Glutamatergic neuron (in vitro differentiated cells): ENCODE results near the gene MYH7B. TPM values are rescaled to one million over a fixed set of nuclear protein-coding genes. Genes with fewer than 3 reads are reported as not detected.

ENCODE experiments used
- DNase-seq: peaks from one replicate; pipeline ENCODE4 v3.0.0; 2022
- H3K27ac Mint-ChIP-seq: one replicate; pipeline ENCODE4 v1.8.0; 2020; ENCODE audit warnings: mild to moderate bottlenecking, mixed read lengths, inconsistent platforms; ENCODE audit not compliant: unreplicated experiment
- H3K27me3 Mint-ChIP-seq: one replicate; pipeline ENCODE4 v1.8.0; 2020; ENCODE audit warnings: mild to moderate bottlenecking, moderate library complexity, mixed read lengths, inconsistent platforms; ENCODE audit not compliant: unreplicated experiment
- H3K36me3 Mint-ChIP-seq: one replicate; pipeline ENCODE4 v1.8.0; 2020; ENCODE audit warnings: mild to moderate bottlenecking, mixed read lengths, inconsistent platforms; ENCODE audit not compliant: unreplicated experiment
- H3K4me1 Mint-ChIP-seq: one replicate; pipeline ENCODE4 v1.8.0; 2020; ENCODE audit warnings: mild to moderate bottlenecking, low read depth, mixed read lengths, inconsistent platforms; ENCODE audit not compliant: unreplicated experiment
- H3K4me3 Mint-ChIP-seq: one replicate; pipeline ENCODE4 v1.8.0; 2020; ENCODE audit warnings: mild to moderate bottlenecking, mixed read lengths, inconsistent platforms; ENCODE audit not compliant: unreplicated experiment
- H3K9me3 Mint-ChIP-seq: one replicate; pipeline ENCODE4 v1.8.0; 2020; ENCODE audit warnings: mild to moderate bottlenecking, moderate library complexity, mixed read lengths, inconsistent platforms; ENCODE audit not compliant: unreplicated experiment
- total RNA-seq: library from RNA; stranded (reverse); fragmentation: NEBNext Ultra II Directional; extraction: Animal tissue kit (Norgen Biotek cat#: 25700); gene quantifications from one replicate; pipeline ENCODE4 v1.2.1, GENCODE V29; 2021; ENCODE audit not compliant: unreplicated experiment
- TF ChIP-seq, protein P1 (sequence below): fragments of 200-600 bp; sonication (generic); IDR thresholded peaks from one replicate; pipeline ENCODE4 v1.5.0; 2021; ENCODE audit not compliant: partially characterized antibody, unreplicated experiment

The MYH7B gene
- total RNA-seq, 1 donor from 2014 or later = 1.5 TPM

GRCh38 chr20:34943808-34944567 lies 11.7 kb upstream of the MYH7B start:
- TF ChIP-seq, protein P1, sequence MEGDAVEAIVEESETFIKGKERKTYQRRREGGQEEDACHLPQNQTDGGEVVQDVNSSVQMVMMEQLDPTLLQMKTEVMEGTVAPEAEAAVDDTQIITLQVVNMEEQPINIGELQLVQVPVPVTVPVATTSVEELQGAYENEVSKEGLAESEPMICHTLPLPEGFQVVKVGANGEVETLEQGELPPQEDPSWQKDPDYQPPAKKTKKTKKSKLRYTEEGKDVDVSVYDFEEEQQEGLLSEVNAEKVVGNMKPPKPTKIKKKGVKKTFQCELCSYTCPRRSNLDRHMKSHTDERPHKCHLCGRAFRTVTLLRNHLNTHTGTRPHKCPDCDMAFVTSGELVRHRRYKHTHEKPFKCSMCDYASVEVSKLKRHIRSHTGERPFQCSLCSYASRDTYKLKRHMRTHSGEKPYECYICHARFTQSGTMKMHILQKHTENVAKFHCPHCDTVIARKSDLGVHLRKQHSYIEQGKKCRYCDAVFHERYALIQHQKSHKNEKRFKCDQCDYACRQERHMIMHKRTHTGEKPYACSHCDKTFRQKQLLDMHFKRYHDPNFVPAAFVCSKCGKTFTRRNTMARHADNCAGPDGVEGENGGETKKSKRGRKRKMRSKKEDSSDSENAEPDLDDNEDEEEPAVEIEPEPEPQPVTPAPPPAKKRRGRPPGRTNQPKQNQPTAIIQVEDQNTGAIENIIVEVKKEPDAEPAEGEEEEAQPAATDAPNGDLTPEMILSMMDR = no peak
- Mint-ChIP-seq H3K36me3 (no peaks in the 10 kb centered on the region), H3K9me3 (peaks cover 1% of the 10 kb centered on the region), H3K27me3 (no peaks in the 10 kb centered on the region), H3K4me3 (no peak overlapping the region), H3K4me1 (no peaks in the 10 kb centered on the region), H3K27ac (no peak overlapping the region)
- no peak for DNase-seq

DNA sequence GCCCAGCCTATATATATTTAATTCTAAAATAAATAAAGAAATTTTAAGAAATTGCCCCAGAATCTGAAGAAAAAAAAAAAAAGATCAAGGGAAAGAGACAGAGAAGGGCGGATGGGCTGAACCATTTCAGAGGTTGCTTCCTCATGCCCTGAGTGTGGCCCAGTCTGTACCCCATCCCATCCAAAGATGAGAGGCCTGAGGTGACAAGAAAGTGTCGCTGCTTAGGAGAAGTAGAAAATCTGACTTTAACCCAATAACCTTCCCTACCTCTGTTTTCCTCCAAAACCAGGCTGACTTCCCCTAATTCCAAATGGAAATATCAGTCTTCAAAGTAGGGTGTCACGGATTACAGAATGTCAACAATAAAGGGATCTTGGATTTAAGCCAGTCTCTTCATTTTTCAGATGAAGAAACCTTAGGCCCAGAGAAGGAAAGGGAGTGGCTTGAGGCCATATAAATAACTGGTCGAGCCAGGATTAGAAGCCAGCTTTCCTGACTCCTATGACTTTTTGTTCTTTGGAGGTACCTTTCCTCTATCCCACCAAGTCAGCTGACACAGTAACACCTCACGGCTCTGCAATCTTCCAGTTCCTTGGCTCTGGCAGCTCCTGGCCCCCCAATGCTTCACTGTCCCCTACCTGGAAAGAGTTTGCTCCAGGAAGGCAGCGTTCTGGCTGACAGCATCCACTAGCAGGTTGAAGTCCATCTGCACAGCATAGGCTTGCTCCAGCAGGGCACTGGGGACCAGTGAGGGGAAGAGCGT lies 10.2 kb upstream of the MYH7B start:
- no peak overlapping the region for H3K27ac Mint-ChIP-seq
- H3K9me3 Mint-ChIP-seq = no peaks in the 10 kb centered on the region
- H3K4me3 Mint-ChIP-seq = no peak overlapping the region
- TF ChIP-seq, protein P1 = no peak
- no peaks in the 10 kb centered on the region for H3K4me1 Mint-ChIP-seq
- DNase-seq = no peak
- no peaks in the 10 kb centered on the region for H3K36me3 Mint-ChIP-seq
- H3K27me3 Mint-ChIP-seq = no peaks in the 10 kb centered on the region

GRCh38 chr20:34946661-34947060 lies 9.0 kb upstream of the MYH7B start:
- no peaks in the 10 kb centered on the region for H3K27me3 Mint-ChIP-seq
- H3K36me3 Mint-ChIP-seq = no peaks in the 10 kb centered on the region
- no peak for DNase-seq
- H3K4me3 Mint-ChIP-seq = no peak overlapping the region
- no peaks in the 10 kb centered on the region for H3K9me3 Mint-ChIP-seq
- TF ChIP-seq, protein P1 = no peak
- H3K4me1 Mint-ChIP-seq = no peaks in the 10 kb centered on the region
- H3K27ac Mint-ChIP-seq = no peak overlapping the region

DNA sequence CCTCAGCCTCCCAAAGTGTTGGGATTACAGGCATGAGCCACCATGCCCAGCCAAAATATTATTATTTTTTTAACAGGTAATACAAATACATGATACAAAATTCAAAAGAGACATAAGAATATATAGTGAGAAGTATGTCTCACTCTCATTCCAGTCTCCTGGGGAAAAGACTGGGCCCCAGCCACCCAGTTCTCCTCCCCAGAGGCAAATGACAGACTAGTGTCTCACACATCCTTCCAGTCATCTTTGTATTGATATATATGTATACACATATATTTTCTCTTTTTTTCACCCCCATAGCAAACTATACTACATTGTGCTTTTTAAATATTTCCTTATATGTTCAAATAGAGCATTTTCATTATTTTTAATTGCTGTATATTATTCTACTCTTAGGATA lies 8.3 kb upstream of the MYH7B start:
- Mint-ChIP-seq H3K4me3 (no peak overlapping the region), H3K9me3 (no peaks in the 10 kb centered on the region), H3K27ac (no peak overlapping the region), H3K4me1 (no peaks in the 10 kb centered on the region), H3K36me3 (no peaks in the 10 kb centered on the region), H3K27me3 (no peaks in the 10 kb centered on the region)
- TF ChIP-seq, protein P1 = no peak
- no peak for DNase-seq

DNA sequence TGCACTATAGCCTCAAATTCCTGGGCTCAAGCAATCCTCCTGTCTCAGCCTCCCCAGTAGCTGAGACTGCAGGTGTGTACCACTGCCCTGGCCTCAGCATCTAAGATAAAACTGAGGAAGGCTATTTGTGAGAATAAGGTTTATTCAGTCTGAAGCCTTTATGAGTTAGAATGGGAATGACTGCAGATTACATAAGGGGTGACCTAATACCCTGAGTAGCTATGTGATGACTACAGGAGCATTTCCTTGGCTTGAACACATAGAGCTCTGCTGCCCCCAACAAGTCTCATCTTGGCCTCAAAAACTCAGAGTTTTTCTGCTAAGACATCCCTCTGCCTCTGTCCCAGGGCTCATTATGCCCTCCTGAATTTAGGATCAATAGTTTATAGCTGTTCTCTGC lies 7.6 kb upstream of the MYH7B start:
- Mint-ChIP-seq H3K36me3 (no peaks in the 10 kb centered on the region), H3K9me3 (no peaks in the 10 kb centered on the region), H3K4me1 (no peaks in the 10 kb centered on the region), H3K4me3 (no peak overlapping the region), H3K27me3 (no peaks in the 10 kb centered on the region), H3K27ac (no peak overlapping the region)
- TF ChIP-seq, protein P1 = no peak
- DNase-seq = no peak
